HG02981 (cell line): ENCODE measurements around the gene SULT1A3.
"Not testable (repeated sequence)": the region's sequence is repeated elsewhere in the genome, so short reads cannot be mapped to it uniquely, and the experiment has no call there.

Source experiments
- ATAC-seq: cut with Tn5 transposase; IDR thresholded peaks from one replicate; pipeline ENCODE4 v1.9.1; 2021; ENCODE audit warnings: mild to moderate bottlenecking, moderate library complexity; ENCODE audit not compliant: unreplicated experiment

The SULT1A3 gene

GRCh38 chr16:30199049-30199448 is at the start of gene SULT1A3:
TSS of gene SULT1A3 (plus strand) at chr16:30199255. CDS start at chr16:30200729, 1,474 bp downstream.
- not testable (repeated sequence) for ATAC-seq

- no peak for ATAC-seq
Observed at GRCh38 chr16:30151091-30151490, 48.0 kb upstream of the SULT1A3 start.

- no peak for ATAC-seq
Observed at GRCh38 chr16:30152517-30152916, 46.5 kb upstream of the SULT1A3 start.

- no peak for ATAC-seq
Observed at GRCh38 chr16:30155188-30155587, 43.9 kb upstream of the SULT1A3 start.

- ATAC-seq, result no peak
Observed at GRCh38 chr16:30157214-30157613, 41.8 kb upstream of the SULT1A3 start.

- no peak for ATAC-seq
Observed at GRCh38 chr16:30163538-30163937, 35.5 kb upstream of the SULT1A3 start.

- ATAC-seq, result peak; percentile 68
Observed at GRCh38 chr16:30166202-30166902, 32.7 kb upstream of the SULT1A3 start.

GRCh38 chr16:30168746-30169145 is 30.3 kb upstream of the SULT1A3 start:
- not testable (repeated sequence) for ATAC-seq

- ATAC-seq, result not testable (repeated sequence)
Observed at GRCh38 chr16:30169416-30169815, 29.6 kb upstream of the SULT1A3 start.

GRCh38 chr16:30170145-30170544 is 28.9 kb upstream of the SULT1A3 start:
- ATAC-seq, result not testable (repeated sequence)

GRCh38 chr16:30173054-30173453 is 26.0 kb upstream of the SULT1A3 start:
- ATAC-seq, result no peak

- not testable (repeated sequence) for ATAC-seq
Observed at GRCh38 chr16:30176876-30177275, 22.2 kb upstream of the SULT1A3 start.

- no peak for ATAC-seq
Observed at GRCh38 chr16:30179195-30179594, 19.9 kb upstream of the SULT1A3 start.

GRCh38 chr16:30179931-30180330 is 19.1 kb upstream of the SULT1A3 start:
- ATAC-seq, result no peak

- ATAC-seq, result no peak
Observed at GRCh38 chr16:30180741-30181140, 18.3 kb upstream of the SULT1A3 start.

- ATAC-seq, result peak; percentile 46
Observed at GRCh38 chr16:30183233-30184095, 15.6 kb upstream of the SULT1A3 start, which contains the start of gene CORO1A. TSS of gene CORO1A (plus strand) at chr16:30183602. CDS start at chr16:30185210, 1,608 bp downstream.

GRCh38 chr16:30184096-30184890 is 14.8 kb upstream of the SULT1A3 start:
- ATAC-seq, result peak; percentile 31

GRCh38 chr16:30184891-30185682 is 14.0 kb upstream of the SULT1A3 start:
- ATAC-seq, result no peak

GRCh38 chr16:30185683-30186421 is 13.2 kb upstream of the SULT1A3 start:
- no peak for ATAC-seq

GRCh38 chr16:30186444-30186781 is 12.6 kb upstream of the SULT1A3 start:
- no peak for ATAC-seq
